ENCODE results near the gene SEPTIN7. TPM values are rescaled to one million over a fixed set of nuclear protein-coding genes. Genes with fewer than 3 reads are reported as not detected.

The SEPTIN7 gene
- total RNA-seq, 1 donor from 2014 or later, result 176 TPM

DNA sequence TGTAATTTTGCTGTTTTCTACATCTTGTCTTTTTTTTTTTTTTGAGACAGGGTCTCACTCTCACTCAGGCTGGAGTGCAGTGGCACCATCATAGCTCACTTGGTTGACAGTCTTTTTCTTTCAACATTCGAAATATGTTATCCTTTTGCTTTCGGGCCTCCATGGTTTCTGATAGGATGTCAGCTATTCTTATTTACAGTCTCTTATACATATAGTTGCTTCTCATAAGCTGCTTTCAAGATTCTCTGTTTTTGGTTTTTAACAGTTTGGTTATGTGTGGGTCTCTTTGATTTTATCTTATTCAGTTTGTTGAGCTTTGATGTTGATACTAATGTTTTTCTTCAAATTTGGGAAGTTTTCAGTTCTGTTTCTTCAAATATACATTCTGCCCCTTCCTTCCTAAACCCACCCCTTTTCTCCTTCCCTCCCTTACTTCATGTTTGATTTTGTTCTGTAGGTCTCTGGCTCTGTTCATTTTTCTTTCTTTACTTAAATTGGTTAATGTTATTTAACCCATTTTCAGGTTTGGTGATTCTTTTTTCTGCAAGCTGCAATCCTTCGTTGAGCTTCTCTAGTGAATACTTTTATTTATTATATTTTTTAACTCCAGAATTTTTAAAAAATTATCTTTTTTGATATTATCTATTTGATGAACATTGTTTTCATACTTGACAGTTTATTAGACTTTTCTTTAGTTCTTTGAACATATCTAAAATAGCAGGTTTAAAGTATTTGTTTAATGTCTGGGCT is 19.3 kb downstream of the SEPTIN7 start:
- intact Hi-C loops (cut with micrococcal nuclease), result no loop called here
- no peak for ATAC-seq
- no peak for DNase-seq

- ATAC-seq (no peak), DNase-seq (no peak)
- intact Hi-C loops (cut with micrococcal nuclease), result no loop called here
Measured at GRCh38 chr7:35820858-35821257, 20.0 kb downstream of the SEPTIN7 start.

DNA sequence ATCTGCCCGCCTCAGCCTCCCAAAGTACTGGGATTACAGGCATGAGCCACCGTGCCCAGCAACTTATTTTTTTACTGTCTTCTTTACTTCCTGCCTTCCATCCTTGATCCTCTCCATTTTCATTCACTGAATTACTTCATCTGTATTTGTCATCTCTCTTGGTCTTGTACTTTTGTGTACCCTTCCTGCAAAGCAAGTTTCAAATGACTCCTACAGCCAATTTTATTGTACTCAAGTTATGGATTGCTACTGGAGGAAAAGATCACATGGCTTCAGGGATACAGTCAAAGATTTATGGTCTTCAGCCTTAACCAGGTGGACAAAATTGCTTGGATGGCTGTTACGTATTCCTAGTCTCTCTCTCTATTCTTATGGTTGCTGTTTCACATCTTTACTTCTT is 22.6 kb downstream of the SEPTIN7 start:
- ATAC-seq, result no peak
- no peak for DNase-seq
- intact Hi-C loops (cut with micrococcal nuclease), result no loop called here

DNA sequence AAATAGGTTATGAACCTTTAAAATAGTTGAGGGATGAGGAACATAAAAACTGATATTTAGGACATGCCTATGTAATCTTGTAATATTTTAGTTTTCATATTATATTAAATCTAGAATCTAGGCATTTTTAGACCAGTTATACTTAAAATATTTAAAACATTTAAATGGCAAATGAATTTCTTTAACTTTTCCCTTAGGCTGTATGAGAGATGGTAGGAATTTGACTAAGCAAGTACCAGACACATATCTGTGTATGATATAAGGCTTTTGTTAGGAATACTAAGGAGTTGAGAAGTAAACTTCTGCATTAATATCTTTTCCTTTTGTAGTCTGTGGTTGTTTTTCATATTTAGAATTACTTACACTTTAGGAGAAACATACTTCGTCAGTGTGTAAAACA is 25.1 kb downstream of the SEPTIN7 start:
- intact Hi-C loops (cut with micrococcal nuclease), result no loop called here
- no peak for DNase-seq
- ATAC-seq, result no peak

DNA sequence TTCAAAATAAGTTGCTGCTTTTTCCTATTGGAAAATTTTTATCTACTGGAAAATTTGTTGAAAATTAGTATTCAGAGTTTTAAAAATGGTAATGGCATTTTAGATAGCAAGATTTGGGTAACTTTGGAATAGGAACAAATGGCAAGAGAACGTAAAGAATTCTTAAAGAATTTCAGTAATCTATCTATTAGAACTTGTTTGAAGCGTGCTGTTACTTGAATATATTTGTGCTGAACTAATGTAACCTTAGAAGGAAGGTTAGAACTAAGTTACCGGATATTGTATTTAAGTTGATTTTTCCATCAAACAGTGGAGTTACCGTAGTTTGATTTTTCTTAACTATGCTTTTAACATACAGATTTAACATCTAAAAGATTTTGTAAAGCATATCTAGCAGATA is 25.9 kb downstream of the SEPTIN7 start:
- intact Hi-C loops (cut with micrococcal nuclease), result no loop called here
- ATAC-seq, result no peak
- no peak for DNase-seq

DNA sequence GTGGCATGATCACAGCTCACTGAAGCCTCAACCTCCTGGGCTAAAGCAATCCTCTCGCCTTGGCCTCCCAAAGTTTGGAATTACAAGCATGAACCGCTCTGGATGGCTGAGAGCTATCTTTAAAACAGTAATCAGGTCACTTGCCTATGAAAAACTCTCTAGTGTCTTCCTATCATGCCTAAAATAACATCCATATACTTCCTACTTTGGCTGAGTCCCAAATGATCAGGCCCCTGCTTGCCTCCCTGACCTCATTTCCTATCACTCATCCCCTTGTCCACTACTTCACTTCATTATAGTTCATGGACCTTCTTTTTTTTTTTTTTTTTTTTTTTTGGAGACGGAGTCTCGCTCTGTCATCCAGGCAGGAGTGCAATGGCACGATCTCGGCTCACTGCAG is 28.0 kb downstream of the SEPTIN7 start:
- intact Hi-C loops (cut with micrococcal nuclease), result no loop called here
- peak; percentile 73 for ATAC-seq

GRCh38 chr7:35831208-35831607 is 30.4 kb downstream of the SEPTIN7 start:
- ATAC-seq, result peak; percentile 27
- intact Hi-C loops (cut with micrococcal nuclease), result no loop called here
- no peak for DNase-seq

More for the DNA sequence above, 28.0 kb downstream of the SEPTIN7 start:
- no peak for DNase-seq

DNA sequence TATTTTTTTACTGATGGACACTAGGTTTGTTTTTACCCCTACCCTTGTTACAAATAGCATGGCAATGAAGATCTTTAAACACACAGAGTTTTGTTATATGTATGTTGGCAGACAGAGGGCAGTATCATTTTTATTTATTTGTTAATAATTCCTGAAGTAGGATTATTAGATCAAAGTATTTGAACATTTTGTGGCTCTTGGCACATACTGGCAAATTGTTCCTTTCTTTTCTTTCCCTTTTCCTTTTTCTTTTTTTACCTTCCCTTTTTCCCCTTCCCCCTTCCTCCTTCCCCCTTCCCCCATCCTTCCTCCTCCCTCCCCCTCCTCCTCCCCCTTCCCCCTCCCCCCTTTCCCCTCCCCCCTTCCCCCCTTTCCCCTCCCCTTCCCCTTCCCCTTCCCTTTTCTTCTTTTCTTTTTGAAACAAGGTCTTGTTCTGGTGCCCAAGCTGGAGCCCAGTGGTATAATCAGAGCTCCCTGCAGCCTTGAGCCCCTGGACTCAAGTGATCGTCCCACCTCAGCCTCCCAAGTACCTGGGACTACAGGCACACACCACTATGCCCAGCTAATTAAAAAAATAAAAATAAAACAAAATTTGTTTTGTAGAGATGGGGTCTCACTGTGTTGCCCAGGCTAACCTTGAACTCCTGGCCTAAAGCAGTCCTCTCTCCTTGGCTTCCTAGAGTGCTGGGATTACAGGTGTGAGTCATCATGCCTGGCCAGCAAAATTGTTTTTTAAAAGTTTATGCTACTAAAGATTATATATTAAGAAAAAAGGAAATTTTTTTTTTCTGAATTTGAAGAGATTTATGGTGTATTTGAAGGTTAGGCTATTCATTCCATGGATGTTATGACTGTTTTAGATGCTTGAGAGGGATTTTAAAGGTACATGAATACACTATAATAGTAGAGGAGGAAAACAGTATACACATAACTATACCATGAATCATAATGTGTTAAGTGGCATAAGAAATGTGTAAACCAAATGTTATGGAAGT is 39.3 kb downstream of the SEPTIN7 start:
- no peak for DNase-seq
- intact Hi-C loops (cut with micrococcal nuclease), result no loop called here
- no peak for ATAC-seq

DNA sequence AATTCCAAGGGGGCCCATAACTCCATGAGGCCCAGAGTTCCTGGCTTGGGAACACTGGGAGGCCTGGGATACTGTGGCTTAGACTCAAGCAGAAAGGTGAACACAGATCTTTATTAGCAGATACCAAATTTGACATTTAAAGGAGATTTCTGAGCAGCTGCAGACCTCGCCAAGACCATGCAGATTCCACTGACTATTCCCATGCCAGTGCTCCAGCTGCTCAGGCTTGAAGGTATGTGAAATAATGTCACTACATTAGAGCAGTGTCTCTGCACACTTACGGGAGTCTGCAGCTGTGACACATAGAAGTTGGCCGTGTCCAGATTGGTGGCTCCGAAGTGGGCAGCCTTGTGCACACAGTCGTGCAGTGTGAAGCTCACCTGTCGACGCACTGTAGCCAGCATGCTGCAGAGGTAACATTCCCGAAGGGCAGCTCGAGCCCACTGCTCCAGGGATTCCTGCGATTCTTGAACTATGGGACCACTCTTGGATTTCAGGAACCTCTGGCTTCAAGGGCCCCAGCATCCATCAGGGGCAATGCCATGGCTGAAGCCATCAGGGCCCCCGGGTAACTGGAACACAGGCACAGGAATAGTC is 46.1 kb downstream of the SEPTIN7 start:
- DNase-seq (no peak), ATAC-seq (no peak)
- intact Hi-C loops (cut with micrococcal nuclease), result no loop called here

DNA sequence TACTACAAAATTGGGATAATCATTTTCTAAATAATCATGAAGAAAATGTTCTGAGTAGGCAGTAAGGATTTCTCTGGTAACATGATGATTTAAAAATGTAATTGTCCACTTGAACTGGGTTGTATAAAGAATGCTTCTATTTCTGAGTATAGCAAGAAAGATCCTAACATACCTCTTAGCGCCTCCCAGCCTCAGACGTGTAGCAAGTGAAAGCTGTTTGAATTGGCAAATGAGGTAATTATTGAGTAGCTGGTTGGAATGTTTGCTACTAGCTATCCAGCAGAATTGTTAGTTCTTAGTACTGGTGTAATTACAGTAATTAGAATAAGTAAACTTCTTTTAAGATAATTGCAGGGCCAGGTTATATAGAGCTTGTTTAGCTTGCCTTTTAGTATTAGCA is 47.9 kb downstream of the SEPTIN7 start:
- DNase-seq (no peak), ATAC-seq (no peak)
- intact Hi-C loops (cut with micrococcal nuclease), result no loop called here

DNA sequence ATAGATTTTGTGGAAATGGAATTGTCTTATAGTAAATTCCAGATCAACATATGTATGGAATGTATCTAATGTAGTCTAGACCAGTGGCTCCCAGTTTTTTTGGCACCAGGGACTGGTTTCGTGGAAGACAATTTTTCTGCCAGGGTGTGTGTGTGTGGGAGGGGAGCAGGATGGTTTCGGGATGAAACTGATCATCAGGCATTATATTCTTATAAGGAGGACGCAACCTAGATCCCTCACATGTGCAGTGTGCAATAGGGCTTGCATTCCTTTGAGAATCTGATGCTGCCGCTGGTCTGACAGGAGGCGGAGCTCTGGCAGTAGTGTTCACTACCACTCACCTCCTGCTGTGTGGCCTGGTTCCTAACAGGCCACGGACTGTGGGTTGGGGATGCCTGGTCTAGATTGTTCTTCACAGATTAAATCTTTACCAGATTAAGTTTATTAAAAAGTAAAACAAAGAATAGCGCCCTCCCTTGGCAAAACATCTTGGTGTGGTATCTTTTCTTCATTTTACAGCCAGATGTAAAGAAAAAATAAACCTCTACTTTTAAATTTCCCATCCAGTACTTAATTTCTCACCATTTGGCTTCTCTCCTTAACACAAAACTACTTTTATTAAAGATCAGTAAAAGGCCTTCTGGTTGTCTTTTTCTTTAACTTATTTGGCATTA is 48.4 kb downstream of the SEPTIN7 start:
- DNase-seq, result no peak
- intact Hi-C loops (cut with micrococcal nuclease), result no loop called here
- ATAC-seq, result peak; percentile 53

DNA sequence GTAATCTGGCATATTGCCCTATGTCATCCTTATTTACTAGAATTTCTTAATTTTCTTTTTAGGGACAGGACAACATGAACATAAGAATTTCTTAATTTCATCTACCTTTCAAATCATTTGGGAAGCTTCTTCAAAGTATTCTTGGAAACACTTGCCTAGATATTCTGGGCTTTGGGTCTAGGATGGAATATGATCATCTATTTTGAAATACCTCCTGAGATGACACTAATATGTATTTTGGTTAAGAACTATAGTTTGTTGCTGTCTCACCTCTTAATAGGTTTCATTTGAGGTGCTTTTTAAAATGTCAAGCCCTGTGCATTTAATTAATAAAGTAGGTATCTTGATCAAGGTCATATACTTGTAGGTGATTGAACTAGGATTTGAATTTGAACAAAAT is 49.1 kb downstream of the SEPTIN7 start:
- intact Hi-C loops (cut with micrococcal nuclease), result no loop called here
- no peak for DNase-seq
- ATAC-seq, result no peak

Other genes starting within 250 kb of the SEPTIN7 start
- gene HERPUD2, start 105.9 kb upstream of the SEPTIN7 start, total RNA-seq, result 15.0 TPM